Mucosa of gallbladder (tissue), 1 donor: ENCODE results near the gene PRSS27. TPM values are rescaled to one million over a fixed set of nuclear protein-coding genes. Genes with fewer than 3 reads are reported as not detected.

Experiments used
- DNase-seq: peaks from one replicate; pipeline ENCODE4 v3.0.0-alpha.2; 2020; ENCODE audit warnings: low spot score
- total RNA-seq: library from RNA; stranded (reverse); gene quantifications from one replicate; pipeline ENCODE4 v1.2.1, GENCODE V29; 2021
- donor health status: DM: no; HTN: no; CAD: no.

PRSS27 gene
- total RNA-seq, 1 donor from 2014 or later = 0.52 TPM

- DNase-seq = no peak
These were observed 11.0 kb downstream of the PRSS27 start for GRCh38 chr16:2708955-2709587.

GRCh38 chr16:2708290-2708639 lies 11.8 kb downstream of the PRSS27 start:
- DNase-seq = no peak

- no peak for DNase-seq
These were observed 12.4 kb downstream of the PRSS27 start for GRCh38 chr16:2707368-2708289.

DNA sequence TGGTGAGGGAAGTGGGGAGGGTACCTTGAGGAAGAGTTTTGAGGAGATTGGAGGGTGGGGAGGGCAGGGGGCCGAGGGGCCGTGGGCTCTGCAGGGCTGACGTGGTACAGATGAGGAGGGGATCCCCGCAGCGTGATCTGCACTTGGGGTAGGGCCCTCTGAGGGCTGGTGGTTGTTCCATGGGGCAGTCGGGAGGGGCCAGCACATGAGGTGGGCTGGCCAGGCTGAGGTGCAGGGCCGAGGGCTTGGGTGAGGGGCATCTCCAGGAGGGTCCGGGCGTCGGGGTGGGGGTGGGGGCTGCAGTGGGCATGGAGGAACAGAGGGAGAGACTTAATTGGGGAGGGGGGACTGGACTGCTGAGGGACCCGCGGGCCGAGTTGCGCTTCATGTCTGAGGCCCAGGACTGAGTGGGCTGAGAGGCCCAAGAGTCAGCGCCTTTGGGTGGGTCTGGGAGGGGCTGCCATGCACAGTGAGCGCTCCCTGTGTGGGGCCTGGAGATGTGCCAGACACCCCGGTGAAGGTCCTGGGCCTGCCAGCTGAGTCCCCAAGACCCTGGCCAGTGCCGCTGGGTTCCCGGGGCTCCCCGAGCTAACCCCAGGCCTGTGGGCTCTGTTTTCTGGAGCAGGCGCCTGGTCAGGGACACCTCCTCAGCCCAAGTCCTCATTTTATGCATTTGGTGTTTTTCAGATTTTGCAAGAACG lies 13.3 kb downstream of the PRSS27 start:
- no peak for DNase-seq

DNA sequence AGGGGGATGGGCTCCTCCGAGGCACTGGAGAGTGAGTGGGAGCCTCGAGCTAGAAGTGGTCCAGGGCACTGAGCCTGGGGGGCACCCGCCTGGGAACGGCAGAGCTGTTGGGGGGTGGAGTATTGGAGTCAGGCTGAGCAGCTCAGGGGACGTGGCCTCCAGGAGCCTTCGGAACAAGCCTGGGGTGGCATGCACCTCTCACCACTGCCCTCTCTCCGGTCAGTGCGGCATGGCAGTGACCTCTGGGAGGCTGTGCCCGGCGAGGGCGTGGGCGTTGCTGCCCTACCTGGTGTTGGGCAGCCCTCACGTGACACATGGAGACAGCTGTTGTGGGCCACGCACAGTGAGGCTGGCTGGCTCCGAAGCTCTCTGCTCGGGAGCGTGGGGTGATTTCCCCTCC lies 13.9 kb downstream of the PRSS27 start:
- DNase-seq = no peak

- DNase-seq = no peak
These were observed 14.7 kb downstream of the PRSS27 start for GRCh38 chr16:2705351-2705750.

GRCh38 chr16:2704983-2705275 lies 15.1 kb downstream of the PRSS27 start:
- DNase-seq = no peak

DNA sequence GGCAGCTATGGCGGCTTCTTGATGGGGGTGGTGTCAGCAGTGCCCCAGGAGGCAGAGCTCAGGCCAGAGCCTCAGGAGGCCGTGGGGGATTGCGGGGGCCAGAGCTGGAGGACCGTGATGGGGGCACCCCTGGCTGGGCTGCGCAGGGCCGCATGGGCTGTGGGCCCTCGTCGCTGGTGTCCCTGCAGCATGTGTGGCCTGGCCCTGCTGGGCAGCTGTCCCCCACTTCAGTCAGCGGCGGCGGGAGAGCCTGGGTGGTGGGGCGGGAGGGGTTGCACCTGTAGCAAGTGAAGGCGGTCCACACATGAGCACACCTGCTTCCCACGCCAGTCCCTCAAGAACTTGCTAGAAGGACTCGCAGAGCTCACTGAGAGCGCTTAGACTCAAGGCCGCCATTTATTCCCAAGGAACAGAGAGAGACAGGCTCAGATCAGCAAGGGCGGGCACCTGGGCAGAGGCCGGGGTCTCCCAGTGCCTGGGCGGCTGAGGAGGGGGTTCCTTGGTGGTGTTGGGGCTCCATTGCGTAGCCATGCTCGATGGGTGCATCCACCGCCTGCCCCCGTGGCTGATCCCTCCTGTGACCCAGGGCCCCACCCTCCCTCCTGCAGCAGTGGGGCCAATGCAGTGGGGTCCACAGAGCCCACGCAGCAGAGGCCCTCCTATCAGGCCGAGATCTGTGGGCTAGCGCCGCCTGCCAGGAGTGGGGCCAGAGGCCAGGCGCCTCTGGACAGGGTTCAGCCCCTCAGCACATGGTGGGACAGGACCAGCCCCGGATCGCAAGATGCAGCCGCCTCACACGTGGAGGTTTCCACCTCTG lies 15.7 kb downstream of the PRSS27 start:
- no peak for DNase-seq

DNA sequence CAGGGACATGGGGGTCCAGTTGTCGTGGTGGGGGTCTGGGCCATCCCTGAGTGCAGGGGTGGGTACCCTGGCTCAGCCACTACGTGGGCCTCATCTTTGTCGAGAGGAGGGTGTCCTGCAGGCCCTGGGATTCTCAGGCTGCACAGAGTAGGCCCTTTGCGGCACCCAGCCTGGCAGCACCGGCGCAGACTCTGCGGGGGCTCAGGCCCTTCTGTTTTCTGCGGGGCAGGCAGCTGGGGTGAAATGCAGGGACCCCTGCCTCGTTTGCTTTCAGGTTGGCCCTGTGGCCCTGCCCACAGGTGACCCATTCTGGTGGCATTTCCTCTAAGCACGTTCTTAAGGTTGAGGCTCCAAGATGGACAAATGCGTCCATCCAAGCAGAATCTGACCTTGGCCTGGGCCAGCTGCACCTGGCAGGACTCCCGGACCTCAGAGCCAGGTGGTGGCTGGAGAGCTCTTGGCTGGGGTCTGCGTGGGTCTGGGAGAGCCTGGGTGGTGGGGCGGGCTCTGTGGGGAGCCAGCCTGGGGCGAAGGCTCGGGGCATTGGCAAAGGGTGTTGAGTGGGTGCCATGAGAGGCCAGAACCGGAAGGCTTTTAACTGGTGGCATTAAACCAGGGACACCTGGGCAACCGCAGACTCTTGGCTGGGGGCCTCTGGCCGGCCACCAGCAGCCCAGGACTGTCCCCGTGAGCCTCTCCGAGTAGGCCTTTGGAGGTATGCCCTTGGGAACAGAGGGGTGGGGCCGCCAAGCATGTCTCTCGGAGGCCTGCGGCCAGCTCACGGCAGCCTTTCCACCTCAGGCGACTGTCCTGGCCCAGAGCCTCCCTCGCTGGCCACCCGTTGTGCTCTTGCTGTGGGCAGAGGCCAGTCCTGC lies 16.9 kb downstream of the PRSS27 start:
- DNase-seq = no peak

GRCh38 chr16:2702438-2702825 lies 17.6 kb downstream of the PRSS27 start:
- no peak for DNase-seq

DNA sequence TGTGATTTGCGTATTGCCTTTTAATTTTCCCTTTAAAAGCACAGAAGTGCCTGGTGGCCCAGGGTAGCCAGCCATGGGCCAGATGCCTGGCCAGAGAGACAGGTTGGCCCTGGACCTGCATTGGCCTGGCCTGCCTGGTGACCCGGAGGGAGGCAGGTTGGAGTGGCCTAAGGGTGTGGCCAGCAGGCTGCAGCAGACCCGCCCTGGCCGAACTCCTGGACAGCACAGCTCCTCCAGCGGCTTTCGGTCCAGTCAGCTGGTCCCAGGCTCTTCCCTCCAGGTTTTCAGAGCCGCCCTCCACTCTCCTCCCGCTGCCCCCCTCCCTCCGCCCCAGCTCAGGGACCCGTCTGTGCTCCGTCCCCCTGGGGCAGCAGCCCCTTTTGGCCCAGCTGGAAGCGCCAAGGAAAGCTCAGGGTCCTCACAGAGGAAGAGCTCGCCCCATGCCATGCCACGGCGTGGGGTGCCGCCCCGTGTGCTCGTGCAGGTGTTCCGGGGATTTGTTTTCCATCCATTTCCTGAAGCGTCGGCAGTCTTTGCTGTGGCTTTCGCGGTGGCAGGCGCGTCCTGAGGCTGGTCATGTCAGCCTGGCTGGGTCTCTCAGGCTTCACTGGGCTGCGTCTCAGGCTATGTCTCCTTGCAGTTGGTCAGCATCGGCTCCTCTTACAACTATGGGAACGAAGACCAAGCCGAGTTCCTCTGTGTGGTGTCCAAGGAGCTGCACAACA lies 18.1 kb downstream of the PRSS27 start:
- no peak for DNase-seq

- no peak for DNase-seq
These were observed 18.8 kb downstream of the PRSS27 start for GRCh38 chr16:2701272-2701671.

GRCh38 chr16:2700786-2701185 lies 19.2 kb downstream of the PRSS27 start:
- no peak for DNase-seq

GRCh38 chr16:2699791-2700600 lies 20.0 kb downstream of the PRSS27 start:
- DNase-seq = no peak

DNA sequence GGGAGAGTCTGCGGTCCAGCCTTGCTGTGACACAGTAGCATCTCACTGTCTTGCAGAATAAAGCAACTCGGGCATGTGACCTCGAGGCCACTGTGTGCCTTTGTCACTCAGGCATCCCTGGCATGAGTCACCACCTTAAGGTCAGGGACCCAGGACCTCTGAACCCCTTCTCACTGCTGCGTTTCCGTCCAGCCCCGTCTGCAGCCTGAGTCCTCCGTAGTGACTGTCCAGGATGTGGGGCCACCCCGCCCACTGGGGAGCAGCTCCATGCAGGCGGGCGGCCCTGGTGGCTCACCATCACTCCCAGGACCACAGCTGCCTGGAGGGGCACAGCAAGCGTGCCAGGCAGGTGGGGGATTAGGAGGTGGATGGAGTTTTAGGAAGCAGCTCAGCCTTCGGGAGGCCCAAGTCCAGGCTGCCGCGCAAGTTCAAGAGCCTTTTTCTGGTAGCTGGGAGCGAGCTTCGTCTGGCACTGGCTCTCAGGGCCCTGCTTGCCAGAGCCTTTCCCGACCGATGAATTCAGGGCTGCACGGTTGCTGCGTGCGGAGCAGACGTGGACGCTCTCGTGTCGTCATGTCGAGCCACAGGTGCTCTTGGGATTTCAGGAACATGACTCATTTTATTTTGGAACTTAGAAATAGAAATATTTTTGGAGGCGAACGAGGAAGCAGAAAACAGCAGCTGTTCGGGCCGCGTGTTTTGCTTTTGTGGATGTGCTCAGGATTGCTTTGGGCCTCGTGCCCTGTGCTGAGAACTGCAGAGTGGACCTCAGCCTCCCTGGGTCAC lies 20.9 kb downstream of the PRSS27 start:
- no peak for DNase-seq

DNA sequence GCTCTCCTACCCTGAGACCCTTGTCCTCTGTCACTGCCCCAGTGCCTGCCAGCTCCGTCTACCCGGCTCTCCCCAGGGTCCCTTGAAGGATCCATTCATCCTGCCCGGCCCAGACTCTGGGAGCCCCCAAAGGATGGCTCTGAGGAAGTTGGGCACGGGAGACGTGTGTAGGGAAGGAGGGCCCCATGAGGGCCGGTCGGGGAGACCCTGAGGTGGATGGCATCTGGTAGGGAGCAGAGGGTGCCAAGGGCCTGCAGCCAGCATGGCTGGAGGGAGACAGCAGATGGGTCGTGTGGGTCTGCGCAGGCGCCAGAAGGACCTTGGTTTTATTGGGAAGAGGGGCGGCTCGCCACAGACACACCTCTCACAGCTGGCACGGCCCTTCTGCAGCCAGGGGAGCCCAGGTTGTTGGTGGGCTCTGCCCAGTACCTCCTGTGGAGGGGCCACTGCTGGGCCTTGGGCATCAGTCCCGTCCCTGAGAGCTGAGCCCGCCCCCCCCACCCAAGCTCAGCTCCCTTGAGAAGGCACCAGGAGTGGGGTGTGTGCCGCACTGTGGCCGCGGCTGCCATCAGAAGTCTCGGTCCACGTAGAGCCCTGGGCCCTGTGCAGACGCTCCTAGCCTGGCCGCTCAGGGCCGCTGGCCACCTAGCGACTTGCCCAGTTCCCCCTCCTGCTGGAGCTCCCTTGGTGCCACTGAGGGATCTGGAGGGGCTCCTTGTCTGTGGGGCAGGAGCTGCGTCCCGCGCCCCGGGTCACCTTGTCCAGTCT lies 21.7 kb downstream of the PRSS27 start:
- no peak for DNase-seq

DNA sequence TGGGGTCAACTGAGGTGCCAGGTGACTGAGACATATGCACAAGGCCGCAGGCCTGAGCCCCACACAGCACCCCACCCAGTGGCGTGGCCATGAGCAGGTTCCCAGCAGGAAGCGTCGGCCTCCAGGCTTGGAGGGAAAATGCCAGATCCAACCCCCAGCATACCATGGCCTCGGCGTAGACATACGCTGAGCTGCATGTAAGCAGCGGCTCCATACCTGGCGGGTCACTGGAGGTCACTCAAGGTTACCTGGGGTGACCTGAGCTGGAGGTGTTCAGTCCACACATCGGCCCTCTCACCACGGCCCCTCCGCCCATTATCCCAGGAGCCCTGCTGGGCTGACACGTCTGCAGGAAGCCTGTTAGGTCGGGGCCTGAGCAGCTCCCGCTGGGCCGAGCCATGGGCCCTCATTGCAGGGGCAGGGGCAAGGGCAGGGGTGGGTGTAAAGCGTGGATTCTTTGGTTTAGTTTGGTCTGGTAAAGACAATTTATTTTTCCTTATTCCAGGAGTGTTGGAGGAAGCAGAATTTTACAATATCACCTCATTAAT lies 22.5 kb downstream of the PRSS27 start:
- no peak for DNase-seq
